ENCODE data around the gene RACGAP1.

Gene RACGAP1

GRCh38 chr12:50025187-50026059 lies at the start of gene RACGAP1:
RACGAP1 (minus strand) TSS chr12:50025494; CDS start chr12:50016715, 8,779 bp downstream.
- peak; percentile 89 for DNase-seq (ENCODE audit: low read depth)

- DNase-seq (ENCODE audit: low read depth), result no peak
Observed at GRCh38 chr12:50073712-50074111, 48.4 kb upstream of the RACGAP1 start.

GRCh38 chr12:50073206-50073605 lies 47.9 kb upstream of the RACGAP1 start:
- no peak for DNase-seq (ENCODE audit: low read depth)

GRCh38 chr12:50072198-50072907 lies 47.1 kb upstream of the RACGAP1 start:
- DNase-seq (ENCODE audit: low read depth), result no peak

GRCh38 chr12:50070314-50071060 lies 45.2 kb upstream of the RACGAP1 start:
- DNase-seq (ENCODE audit: low read depth), result peak; percentile 58

GRCh38 chr12:50069539-50069938 lies 44.2 kb upstream of the RACGAP1 start:
- no peak for DNase-seq (ENCODE audit: low read depth)

GRCh38 chr12:50069069-50069468 lies 43.8 kb upstream of the RACGAP1 start:
- DNase-seq (ENCODE audit: low read depth), result no peak

GRCh38 chr12:50066402-50066801 lies 41.1 kb upstream of the RACGAP1 start:
- DNase-seq (ENCODE audit: low read depth), result no peak

- no peak for DNase-seq (ENCODE audit: low read depth)
Observed at GRCh38 chr12:50065726-50066310, 40.5 kb upstream of the RACGAP1 start.

GRCh38 chr12:50062728-50063460 lies 37.6 kb upstream of the RACGAP1 start:
- DNase-seq (ENCODE audit: low read depth), result no peak

GRCh38 chr12:50061946-50062686 lies 36.8 kb upstream of the RACGAP1 start:
- no peak for DNase-seq (ENCODE audit: low read depth)

GRCh38 chr12:50061171-50061570 lies 35.9 kb upstream of the RACGAP1 start:
- no peak for DNase-seq (ENCODE audit: low read depth)

GRCh38 chr12:50060120-50060468 lies 34.8 kb upstream of the RACGAP1 start:
- no peak for DNase-seq (ENCODE audit: low read depth)

- peak; percentile 30 for DNase-seq (ENCODE audit: low read depth)
Observed at GRCh38 chr12:50059440-50060119, 34.3 kb upstream of the RACGAP1 start.

- no peak for DNase-seq (ENCODE audit: low read depth)
Observed at GRCh38 chr12:50058743-50059312, 33.5 kb upstream of the RACGAP1 start.

GRCh38 chr12:50057896-50058670 lies 32.8 kb upstream of the RACGAP1 start:
- no peak for DNase-seq (ENCODE audit: low read depth)

- peak; percentile 29 for DNase-seq (ENCODE audit: low read depth)
Observed at GRCh38 chr12:50057000-50057841, 31.9 kb upstream of the RACGAP1 start, which contains the start of gene ASIC1. ASIC1 (plus strand) TSS chr12:50057596; CDS start chr12:50058767, 1,171 bp downstream.

GRCh38 chr12:50056639-50056976 lies 31.3 kb upstream of the RACGAP1 start:
- DNase-seq (ENCODE audit: low read depth), result no peak

Data from activated T-cell treated with anti-CD3 and anti-CD28 coated beads for 1 hour (primary cell).